ENCODE results near the gene GATA2.
A peak's percentile ranks its signal among the peaks of the same experiment; 100 is the strongest.

The GATA2 gene

GRCh38 chr3:128456776-128457715 is 36.0 kb downstream of the GATA2 start:
- DNase-seq (ENCODE audit: low read depth in 2 of 2) = no peak

- no peak for DNase-seq (ENCODE audit: low read depth in 2 of 2)
Measured at GRCh38 chr3:128455786-128456748, 36.9 kb downstream of the GATA2 start.

GRCh38 chr3:128455116-128455515 is 37.9 kb downstream of the GATA2 start:
- DNase-seq (ENCODE audit: low read depth in 2 of 2) = no peak

- no peak for DNase-seq (ENCODE audit: low read depth in 2 of 2)
Measured at GRCh38 chr3:128454310-128454618, 38.7 kb downstream of the GATA2 start.

- no peak for DNase-seq (ENCODE audit: low read depth in 2 of 2)
Measured at GRCh38 chr3:128453501-128454309, 39.3 kb downstream of the GATA2 start.

GRCh38 chr3:128452678-128453275 is 40.2 kb downstream of the GATA2 start:
- no peak for DNase-seq (ENCODE audit: low read depth in 2 of 2)

- DNase-seq (ENCODE audit: low read depth in 2 of 2) = no peak
Measured at GRCh38 chr3:128452120-128452519, 40.9 kb downstream of the GATA2 start.

- DNase-seq (ENCODE audit: low read depth in 2 of 2) = no peak
Measured at GRCh38 chr3:128449111-128449638, 43.8 kb downstream of the GATA2 start.

- DNase-seq (ENCODE audit: low read depth in 2 of 2) = no peak
Measured at GRCh38 chr3:128448491-128448890, 44.5 kb downstream of the GATA2 start.

- DNase-seq (ENCODE audit: low read depth in 2 of 2) = peak; percentile 37 to 42
Measured at GRCh38 chr3:128447561-128448013, 45.4 kb downstream of the GATA2 start.

- no peak for DNase-seq (ENCODE audit: low read depth in 2 of 2)
Measured at GRCh38 chr3:128446821-128447220, 46.2 kb downstream of the GATA2 start.

GRCh38 chr3:128445357-128445756 is 47.6 kb downstream of the GATA2 start:
- no peak for DNase-seq (ENCODE audit: low read depth in 2 of 2)

- no peak for DNase-seq (ENCODE audit: low read depth in 2 of 2)
Measured at GRCh38 chr3:128443771-128444170, 49.2 kb downstream of the GATA2 start.

GRCh38 chr3:128442949-128443348 is 50.1 kb downstream of the GATA2 start:
- DNase-seq (ENCODE audit: low read depth in 2 of 2) = no peak

GRCh38 chr3:128442070-128442469 is 50.9 kb downstream of the GATA2 start:
- DNase-seq (ENCODE audit: low read depth in 2 of 2) = no peak

- no peak for DNase-seq (ENCODE audit: low read depth in 2 of 2)
Measured at GRCh38 chr3:128439226-128439625, 53.8 kb downstream of the GATA2 start.

- no peak for DNase-seq (ENCODE audit: low read depth in 2 of 2)
Measured at GRCh38 chr3:128438488-128439072, 54.4 kb downstream of the GATA2 start.

- no peak for DNase-seq (ENCODE audit: low read depth in 2 of 2)
Measured at GRCh38 chr3:128436214-128436613, 56.8 kb downstream of the GATA2 start.

- DNase-seq (ENCODE audit: low read depth in 2 of 2) = no peak
Measured at GRCh38 chr3:128435561-128435960, 57.4 kb downstream of the GATA2 start.

- no peak for DNase-seq (ENCODE audit: low read depth in 2 of 2)
Measured at GRCh38 chr3:128435058-128435457, 57.9 kb downstream of the GATA2 start.

GRCh38 chr3:128434524-128434923 is 58.5 kb downstream of the GATA2 start:
- DNase-seq (ENCODE audit: low read depth in 2 of 2) = no peak
